HepG2 (cell line): ENCODE data around the gene HDAC5. TPM values are rescaled to one million over a fixed set of nuclear protein-coding genes. Genes with fewer than 3 reads are reported as not detected.

Experiments used
- ATAC-seq: fragments of 200-7000 bp; cut with Tn5 transposase; 3 replicates; pipeline ENCODE4 v1.9.1; 2020; ENCODE audit warnings: mild to moderate bottlenecking, moderate library complexity
- BruUV-seq: library from RNA; stranded (reverse); fragments of 400-500 nt; replicated peaks from 2 replicates; lab custom pipeline; 2021; lab: Mats Ljungman, UMichigan
- CTCF ChIA-PET: fragments of 300-600 bp; formaldehyde crosslinking; extraction: SDS; loops from one replicate; lab custom pipeline; 2021; ENCODE audit warnings: low total read pairs, inconsistent platforms, low intra/inter-chr PET ratio; lab: Yijun Ruan, JAX
- POLR2A ChIA-PET: fragments of 350-600 bp; sonication (Branson Sonifier 250); formaldehyde crosslinking; loops from one replicate; lab custom pipeline; 2020; ENCODE audit warnings: antibody characterized with exemption, inconsistent platforms; lab: Yijun Ruan, JAX
- DNase-seq: peaks from one replicate; pipeline ENCODE4 v3.0.0-alpha.2; 2015; ENCODE audit warnings: low spot score
- FAIRE-seq: peaks from 3 replicates; lab custom pipeline; 2011; peaks lifted over from hg19 to GRCh38; lab: Jason Lieb, UNC
- H2AFZ ChIP-seq: one replicate; pipeline ENCODE4 v1.6.1; 2011; ENCODE audit warnings: low read length, inconsistent platforms
- H3K27ac ChIP-seq: fragments of 300-600 bp; 3 replicates; pipeline ENCODE4 v1.8.0; 2011; ENCODE audit warnings: mixed run types, mild to moderate bottlenecking, mixed read lengths, low read length, inconsistent platforms; ENCODE audit not compliant: insufficient read depth; ENCODE audit errors: extremely low read length
- H3K27me3 ChIP-seq, 2 experiments: fragments of 200-600 bp in 1 of 2; 2 replicates in 1 of 2; 3 replicates in 1 of 2; pipeline versions ENCODE4 v1.6.0 to v1.8.0; 2011; ENCODE audit warnings: low read length in 2 of 2, mild to moderate bottlenecking in 2 of 2, moderate library complexity in 2 of 2, inconsistent platforms in 1 of 2; ENCODE audit not compliant: insufficient read depth in 2 of 2, control insufficient read depth in 1 of 2
- H3K36me3 ChIP-seq, 2 experiments: fragments of 200-600 bp in 1 of 2; replicated peaks in 1 of 2; 2 replicates in 1 of 2; 3 replicates in 1 of 2; pipeline versions ENCODE4 v1.5.1 to v1.8.0; 2011; ENCODE audit warnings: low read length in 2 of 2, inconsistent platforms in 1 of 2; ENCODE audit not compliant: insufficient read depth in 2 of 2, control insufficient read depth in 1 of 2
- H3K4me1 ChIP-seq: 2 replicates; pipeline ENCODE4 v1.5.1; 2012; ENCODE audit warnings: low read length, inconsistent platforms; ENCODE audit not compliant: insufficient read depth
- H3K4me2 ChIP-seq: 2 replicates; pipeline ENCODE4 v1.6.0; 2011; ENCODE audit warnings: low read depth, low read length, inconsistent platforms
- H3K4me3 ChIP-seq, 3 experiments: fragments of 200-600 bp in 1 of 3; sonication (generic), shearing (Covaris generic) in 1 of 3; replicated peaks in 1 of 3; 2 replicates each; pipeline ENCODE4 v1.5.1; 2011 to 2016; ENCODE audit warnings: low read length in 3 of 3, inconsistent platforms in 2 of 3, low read depth in 2 of 3, mild to moderate bottlenecking in 2 of 3, control low read depth in 1 of 3, mixed read lengths in 1 of 3; ENCODE audit not compliant: insufficient read depth in 1 of 3
- H3K79me2 ChIP-seq: one replicate; pipeline ENCODE4 v1.6.1; 2011; ENCODE audit warnings: low read length, inconsistent platforms; ENCODE audit not compliant: insufficient read depth
- H3K9ac ChIP-seq: 2 replicates; pipeline ENCODE4 v1.6.0; 2011; ENCODE audit warnings: mild to moderate bottlenecking, low read depth, low read length, inconsistent platforms; ENCODE audit not compliant: insufficient read depth
- H3K9me3 ChIP-seq: 2 replicates; pipeline ENCODE4 v1.5.1; 2012; ENCODE audit warnings: mild to moderate bottlenecking, low read length
- H4K20me1 ChIP-seq: 2 replicates; pipeline ENCODE4 v1.6.0; 2011; ENCODE audit warnings: inconsistent platforms, mild to moderate bottlenecking, low read length, moderate library complexity; ENCODE audit not compliant: insufficient read depth
- BORCS8-MEF2B ChIP-seq: sonication (generic); formaldehyde crosslinking; IDR thresholded peaks from 2 replicates; pipeline ENCODE4 v1.8.0; 2022; ENCODE audit warnings: mild to moderate bottlenecking, missing genetic modification reagents
- CBX2 ChIP-seq, 2 experiments: fragments of 200-600 bp in 1 of 2; sonication (generic); formaldehyde crosslinking in 1 of 2; IDR thresholded peaks; 2 replicates each; pipeline versions ENCODE4 v1.7.0 to v1.8.1; 2018 to 2022; ENCODE audit warnings: low read depth in 2 of 2, low read length in 1 of 2, mild to moderate bottlenecking in 1 of 2, missing genetic modification reagents in 1 of 2
- DBP ChIP-seq: sonication (generic); formaldehyde crosslinking; IDR thresholded peaks from 2 replicates; pipeline ENCODE4 v1.4.0; 2020; ENCODE audit warnings: missing genetic modification reagents; ENCODE audit errors: not compliant biosample characterization
- EED ChIP-seq: sonication (generic); formaldehyde crosslinking; IDR thresholded peaks from 2 replicates; pipeline ENCODE4 v1.5.0; 2020; ENCODE audit warnings: mild to moderate bottlenecking, missing genetic modification reagents
- NR2F2 ChIP-seq: IDR thresholded peaks from 2 replicates; pipeline ENCODE4 v1.6.1; 2012; ENCODE audit warnings: low read depth, inconsistent platforms, borderline replicate concordance
- NR2F6 ChIP-seq, 2 experiments: IDR thresholded peaks; 2 replicates each; pipeline ENCODE4 v1.6.1; 2016; ENCODE audit warnings: antibody characterized with exemption in 1 of 2, mild to moderate bottlenecking in 1 of 2
- NRL ChIP-seq: sonication (generic); formaldehyde crosslinking; IDR thresholded peaks from 2 replicates; pipeline ENCODE4 v1.5.0; 2020; ENCODE audit warnings: missing genetic modification reagents, mild to moderate bottlenecking, moderate library complexity, borderline replicate concordance
- SRSF1 ChIP-seq: fragments of 200-400 bp; formaldehyde crosslinking; optimal IDR thresholded peaks from 2 replicates; pipeline ENCODE3; 2017; ENCODE audit warnings: mild to moderate bottlenecking, low read depth, low read length, moderate library complexity
- SYNCRIP ChIP-seq: fragments of 200-400 bp; formaldehyde crosslinking; IDR thresholded peaks from 2 replicates; pipeline ENCODE4 v1.6.1; 2018; ENCODE audit warnings: mild to moderate bottlenecking, low read depth, low read length; ENCODE audit not compliant: insufficient read depth
- ZFP36L2 ChIP-seq: sonication (generic); formaldehyde crosslinking; IDR thresholded peaks from 2 replicates; pipeline ENCODE4 v1.4.0; 2020; ENCODE audit warnings: missing genetic modification reagents
- ZFY ChIP-seq: sonication (generic); formaldehyde crosslinking; IDR thresholded peaks from 2 replicates; pipeline ENCODE4 v1.4.0; 2020; ENCODE audit warnings: missing genetic modification reagents
- ZNF12 ChIP-seq: sonication (generic); formaldehyde crosslinking; IDR thresholded peaks from 2 replicates; pipeline ENCODE4 v1.5.0; 2020; ENCODE audit warnings: missing genetic modification reagents
- ZNF550 ChIP-seq: sonication (generic); formaldehyde crosslinking; IDR thresholded peaks from 2 replicates; pipeline ENCODE4 v1.4.0; 2020; ENCODE audit warnings: mild to moderate bottlenecking, missing genetic modification reagents, borderline replicate concordance
- ZNF609 ChIP-seq: sonication (generic); formaldehyde crosslinking; IDR thresholded peaks from 2 replicates; pipeline ENCODE4 v1.4.0; 2020; ENCODE audit warnings: mild to moderate bottlenecking, missing genetic modification reagents, borderline replicate concordance
- ZNF747 ChIP-seq: sonication (generic); formaldehyde crosslinking; IDR thresholded peaks from 2 replicates; pipeline ENCODE4 v1.8.1; 2023; ENCODE audit warnings: missing genetic modification reagents, mild to moderate bottlenecking, borderline replicate concordance
- WGBS: methylation state at CpG from one replicate; pipeline ENCODE4 v1.1.6; 2017; ENCODE audit warnings: low lambda C conversion rate; 5-methylcytosine and 5-hydroxymethylcytosine counted together
- in situ Hi-C: cut with HindIII; loops from 2 replicates; pipeline ENCODE4 v1.10.0; 2017; ENCODE audit warnings: low pct_unique_long_range_greater_than_20kb; ENCODE audit not compliant: extremely low pct_ligation_motif_present
- intact Hi-C: fragments of 100-400 bp; cut with micrococcal nuclease; formaldehyde crosslinking; loops from one replicate; pipeline ENCODE4 v1.10.0; 2022; ENCODE audit not compliant: unreplicated experiment
- polyA plus RNA-seq, 8 experiments: library from polyadenylated mRNA; depleted of rRNA in 3 of 8; stranded (reverse) in 7 of 8; unstranded in 1 of 8; fragments of >200 nt; fragmentation: Illumina TruSeq in 4 of 8; extraction: Trizol in 4 of 8; gene quantifications; 2 replicates each; pipeline versions ENCODE4 v1.2.1 to v1.2.3, GENCODE V29; 2011 to 2016; ENCODE audit warnings: low read depth in 4 of 8, missing spikeins in 1 of 8, mixed read lengths in 1 of 8; ENCODE audit not compliant: insufficient read depth in 1 of 8
- total RNA-seq, 5 experiments: library from RNA; depleted of rRNA; stranded (reverse); fragments of >200 nt; fragmentation: Illumina TruSeq; extraction: Trizol; gene quantifications; 2 replicates each; pipeline ENCODE4 v1.2.3, GENCODE V29; 2016; ENCODE audit warnings: low read depth in 1 of 5

Gene HDAC5
- total and polyA plus RNA-seq, 2 of the 13 experiments (the other 11 are each of a cell fraction or from before 2014, with no cell fraction given), result 46.4 to 85.4 TPM

DNA sequence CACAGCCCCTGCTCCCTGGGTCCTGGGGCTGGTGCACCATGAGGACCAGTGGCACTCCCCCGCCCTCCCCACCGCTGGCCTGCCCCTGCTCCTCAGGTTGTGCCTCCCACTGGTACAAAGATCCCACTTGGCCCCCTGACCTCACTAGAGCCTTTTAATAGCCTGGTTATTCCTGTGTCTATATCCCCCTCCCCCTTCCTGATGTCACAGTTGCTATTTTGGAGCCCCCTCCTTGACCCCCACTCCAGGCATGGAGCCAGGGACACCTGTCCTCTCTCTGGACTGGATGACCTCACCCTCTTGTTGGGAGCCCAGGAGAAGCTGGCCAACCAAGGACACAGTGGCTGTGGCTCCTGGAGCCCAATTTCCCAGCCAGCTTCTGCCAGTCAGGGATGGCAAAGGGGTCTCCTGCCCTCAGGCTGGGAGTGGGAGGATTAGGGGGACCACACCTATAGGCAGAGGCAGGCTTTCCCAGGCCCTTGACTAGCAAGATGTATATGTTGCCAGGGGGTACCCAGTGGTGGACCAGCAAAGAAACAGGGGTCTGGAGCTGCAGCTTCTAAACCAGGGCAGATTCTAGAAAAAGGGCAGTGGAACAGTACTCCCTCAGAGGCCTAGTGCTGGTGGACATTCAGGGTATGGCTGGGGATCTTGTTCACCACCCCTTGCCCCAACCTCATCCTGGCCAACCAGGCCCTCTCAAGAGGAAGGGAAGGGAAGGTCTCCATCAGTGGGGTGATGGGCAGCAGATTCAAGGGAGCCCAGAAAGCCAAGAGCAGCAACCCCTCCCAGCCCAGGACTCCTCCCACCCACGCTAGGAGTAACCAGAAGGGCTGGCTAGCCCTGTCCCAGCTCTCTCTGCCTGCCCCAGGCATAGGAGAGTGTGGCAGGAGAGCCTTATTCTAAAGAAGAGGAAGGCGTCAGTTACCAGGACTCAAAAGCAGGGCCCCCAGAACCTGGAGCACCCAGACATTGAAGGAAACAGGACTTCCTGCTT, 10.9 kb downstream of the HDAC5 start:
- ChIA-PET POLR2A (interaction anchor here (1.0 to 6.2 kb wide), 9 partner anchors 10 to 86 kb away, joined by 3 to 83 read pairs (median 4); partner anchors contain the start of genes G6PC3, HDAC5 and TMUB2), CTCF (interaction anchor here (1.3 kb wide), 1 partner anchor 17 kb away, joined by 3 read pairs; no protein-coding TSS in a partner anchor)
- no TSS peak for BruUV-seq
- Histone ChIP-seq H3K79me2 (peaks cover 29% of the 10 kb centered on the region), H4K20me1 (peaks cover 9% of the 10 kb centered on the region; the same call in 1 of the 2 replicates), H3K9ac (no peak overlapping the region; the same call in 1 of the 2 replicates), H3K9me3 (no peaks in the 10 kb centered on the region), H3K4me1 (peaks cover 83% of the 10 kb centered on the region), H3K27me3 (no peaks in the 10 kb centered on the region), H2AFZ (no peak overlapping the region), H3K4me3 (peak overlapping the region in 1 of 3 experiments; percentile 86; a peak in 1 of 6 replicates), H3K27ac (peak overlapping the region; percentile 10), H3K4me2 (peak overlapping the region; percentile 64), H3K36me3 (peaks cover 0 to 1% of the 10 kb centered on the region in 2 experiments; a peak in 2 of 5 replicates)
- FAIRE-seq (no peak), ATAC-seq (no peak), DNase-seq (peak; percentile 60)
- 58% methylated on average over 4 of the region's 4 CpGs for WGBS
- in situ Hi-C loops (no loop called here), intact Hi-C loops (no loop called here)
- TF ChIP-seq ZNF609 (peak; percentile 53; the same call in 1 of the 2 replicates), NR2F6 (IDR thresholded peaks at IDR 0.05) (no peak; the same call in 1 of the 2 replicates), NR2F6 (CRISPR knock-in tag; IDR thresholded peaks at IDR 0.05) (peak; percentile 3; the same call in 1 of the 2 replicates), BORCS8-MEF2B (CRISPR knock-in tag) (peak; percentile 14; the same call in 1 of the 2 replicates), EED (peak; percentile 44; the same call in 1 of the 2 replicates), DBP (CRISPR knock-in tag) (no peak), CBX2 (IDR thresholded peaks at IDR 0.05; ENCODE audit: low read depth, low read length) (no peak), CBX2 (CRISPR knock-in tag; IDR thresholded peaks at IDR 0.05; ENCODE audit: low read depth) (no peak), ZFY (CRISPR knock-in tag) (no peak), ZNF12 (CRISPR knock-in tag) (no peak), SYNCRIP (no peak), NRL (CRISPR knock-in tag) (no peak), ZNF747 (no peak), ZNF550 (CRISPR knock-in tag) (no peak), SRSF1 (no peak), NR2F2 (no peak), ZFP36L2 (no peak)
